Measurements from ENCODE around the gene NCBP1.
"Not testable (repeated sequence)": the region's sequence is repeated elsewhere in the genome, so short reads cannot be mapped to it uniquely, and the experiment has no call there.

Gene NCBP1, protein sequence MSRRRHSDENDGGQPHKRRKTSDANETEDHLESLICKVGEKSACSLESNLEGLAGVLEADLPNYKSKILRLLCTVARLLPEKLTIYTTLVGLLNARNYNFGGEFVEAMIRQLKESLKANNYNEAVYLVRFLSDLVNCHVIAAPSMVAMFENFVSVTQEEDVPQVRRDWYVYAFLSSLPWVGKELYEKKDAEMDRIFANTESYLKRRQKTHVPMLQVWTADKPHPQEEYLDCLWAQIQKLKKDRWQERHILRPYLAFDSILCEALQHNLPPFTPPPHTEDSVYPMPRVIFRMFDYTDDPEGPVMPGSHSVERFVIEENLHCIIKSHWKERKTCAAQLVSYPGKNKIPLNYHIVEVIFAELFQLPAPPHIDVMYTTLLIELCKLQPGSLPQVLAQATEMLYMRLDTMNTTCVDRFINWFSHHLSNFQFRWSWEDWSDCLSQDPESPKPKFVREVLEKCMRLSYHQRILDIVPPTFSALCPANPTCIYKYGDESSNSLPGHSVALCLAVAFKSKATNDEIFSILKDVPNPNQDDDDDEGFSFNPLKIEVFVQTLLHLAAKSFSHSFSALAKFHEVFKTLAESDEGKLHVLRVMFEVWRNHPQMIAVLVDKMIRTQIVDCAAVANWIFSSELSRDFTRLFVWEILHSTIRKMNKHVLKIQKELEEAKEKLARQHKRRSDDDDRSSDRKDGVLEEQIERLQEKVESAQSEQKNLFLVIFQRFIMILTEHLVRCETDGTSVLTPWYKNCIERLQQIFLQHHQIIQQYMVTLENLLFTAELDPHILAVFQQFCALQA

DNA sequence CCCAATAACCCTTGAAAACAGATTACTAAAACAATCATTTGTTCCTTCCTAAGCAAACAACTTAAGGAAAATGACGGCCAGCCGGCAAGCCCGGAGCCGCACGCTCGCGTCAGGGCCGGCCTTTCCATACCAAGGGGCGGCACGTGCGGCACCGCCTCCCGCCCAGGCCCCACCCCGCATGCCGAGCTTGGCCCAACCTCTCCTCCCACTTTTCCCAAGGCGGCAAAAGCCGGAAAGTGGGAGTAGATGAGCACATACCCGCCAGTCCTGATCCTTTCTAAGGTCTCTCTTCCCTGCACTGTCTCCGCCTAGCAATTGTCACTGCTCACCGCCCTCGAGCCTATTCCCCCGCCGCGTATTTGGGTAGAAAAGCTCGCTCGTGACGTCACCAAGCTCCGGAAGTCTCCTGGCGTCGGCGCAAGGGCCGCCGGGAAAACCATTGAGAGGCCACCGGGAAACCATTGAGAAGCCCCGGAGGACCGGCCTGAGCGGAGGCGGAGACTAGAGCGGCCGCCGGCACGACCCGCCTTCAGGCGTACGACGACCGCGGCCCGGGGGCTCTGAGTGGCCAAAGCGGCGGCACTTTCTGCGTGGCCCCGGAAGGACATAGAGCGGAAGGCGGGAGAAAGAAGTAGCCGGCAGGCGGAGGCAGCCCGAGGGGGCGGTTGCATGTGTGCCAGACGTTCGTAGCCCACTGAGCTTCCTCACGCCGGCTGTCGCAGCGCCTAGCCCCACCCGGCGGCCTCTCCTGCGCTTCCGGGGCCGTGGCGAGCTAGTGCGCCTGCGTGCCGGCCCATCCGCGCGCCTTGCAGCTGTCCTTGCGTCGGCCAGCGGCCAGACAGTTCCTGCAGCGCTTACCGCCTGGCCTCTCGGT, at the start of gene NCBP1, which contains the start of gene TSTD2:
Gene NCBP1 (plus strand): TSS at position 837 of the 874 bp plus-strand sequence. CDS start 61 bp downstream, outside the sequence.
Gene TSTD2 (minus strand): TSS at position 384 of the 874 bp plus-strand sequence. CDS start 5,806 bp downstream, outside the sequence.
- peak; percentile 97 for DNase-seq

DNA sequence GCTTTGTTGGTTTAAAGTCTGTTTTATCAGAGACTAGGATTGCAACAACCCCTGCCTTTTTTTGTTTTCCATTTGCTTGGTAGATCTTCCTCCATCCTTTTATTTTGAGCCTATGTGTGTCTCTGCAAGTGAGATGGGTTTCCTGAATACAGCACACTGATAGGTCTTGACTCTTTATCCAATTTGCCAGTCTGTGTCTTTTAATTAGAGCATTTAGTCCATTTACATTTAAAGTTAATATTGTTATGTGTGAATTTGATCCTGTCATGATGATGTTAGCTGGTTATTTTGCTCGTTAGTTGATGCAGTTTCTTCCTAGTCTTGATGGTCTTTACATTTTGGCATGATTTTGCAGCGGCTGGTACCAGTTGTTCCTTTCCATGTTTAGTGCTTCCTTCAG, 48.8 kb upstream of the NCBP1 start:
- not testable (repeated sequence) for DNase-seq

DNA sequence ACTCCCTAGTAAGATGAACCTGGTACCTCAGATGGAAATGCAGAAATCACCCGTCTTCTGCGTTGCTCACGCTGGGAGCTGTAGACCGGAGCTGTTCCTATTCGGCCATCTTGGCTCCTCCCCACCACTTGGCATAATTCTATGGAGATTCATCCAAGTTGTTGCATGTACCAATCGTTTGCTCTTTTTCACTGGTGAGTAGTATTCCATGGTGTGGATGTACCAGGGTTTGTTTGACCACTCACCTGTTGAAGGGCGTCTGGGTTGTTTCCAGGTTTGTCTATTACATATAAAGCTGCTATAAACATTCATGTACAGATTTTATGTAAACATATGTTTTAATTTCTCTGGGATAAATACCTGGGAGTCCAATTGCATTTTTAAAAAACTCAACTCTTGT, 46.7 kb upstream of the NCBP1 start:
- DNase-seq = not testable (repeated sequence)

DNA sequence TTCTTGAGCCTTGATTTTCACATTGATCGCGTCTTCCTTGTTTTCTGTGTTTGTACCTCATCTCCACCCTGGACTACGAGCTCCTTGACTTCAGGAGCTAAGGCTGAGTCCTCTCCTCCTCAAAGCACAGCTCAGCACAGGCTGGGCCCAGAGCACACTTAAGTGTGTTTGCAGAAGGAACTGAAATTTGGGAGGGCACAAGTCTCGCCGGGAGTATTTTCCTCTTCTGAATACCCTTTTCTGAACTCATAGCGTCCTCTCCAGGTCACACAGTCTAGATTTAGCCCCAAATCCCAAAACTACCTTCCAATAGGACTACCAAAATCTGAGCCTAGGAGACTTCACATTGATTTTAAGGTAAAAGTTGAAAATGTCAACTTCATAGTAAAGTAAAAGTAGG, 42.1 kb upstream of the NCBP1 start:
- DNase-seq = no peak

DNA sequence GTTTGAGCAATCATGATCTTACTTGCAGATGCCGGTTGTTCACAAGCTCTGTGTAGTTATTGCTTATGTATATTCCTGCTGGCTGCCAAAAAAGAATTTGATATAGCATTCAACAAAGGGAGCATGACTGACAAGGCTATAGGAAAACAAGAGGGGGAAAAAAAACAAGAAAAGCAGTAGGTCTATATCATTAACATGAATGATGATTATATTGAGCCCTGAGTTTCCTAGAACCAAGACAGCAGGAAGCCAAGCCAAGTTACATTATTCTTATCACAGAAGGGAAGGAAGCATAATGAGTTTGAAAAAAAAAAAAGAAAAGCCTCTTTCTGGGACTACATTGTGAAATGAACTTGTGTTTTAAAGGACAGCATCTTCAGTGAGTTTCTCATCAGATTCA, 41.5 kb upstream of the NCBP1 start:
- DNase-seq = no peak

DNA sequence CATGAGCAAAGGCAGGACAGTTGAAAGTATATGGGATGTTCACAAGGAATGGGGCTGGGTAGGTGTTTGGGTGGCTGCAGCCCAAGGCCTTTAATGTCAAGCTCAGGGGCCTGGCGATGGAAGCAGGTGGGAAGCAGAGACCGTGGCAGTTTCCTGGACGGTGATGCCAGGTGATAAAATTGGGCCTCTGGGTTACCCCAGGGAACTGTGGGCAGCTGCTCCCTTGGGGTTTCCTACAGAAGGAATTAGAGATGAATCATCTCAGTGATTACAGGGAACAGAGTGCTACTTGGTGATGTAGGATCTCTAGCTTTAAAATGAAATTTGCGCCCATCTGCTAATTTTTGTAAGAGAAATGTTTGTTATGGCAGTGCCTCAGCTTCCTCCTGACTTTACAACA, 39.7 kb upstream of the NCBP1 start:
- no peak for DNase-seq

DNA sequence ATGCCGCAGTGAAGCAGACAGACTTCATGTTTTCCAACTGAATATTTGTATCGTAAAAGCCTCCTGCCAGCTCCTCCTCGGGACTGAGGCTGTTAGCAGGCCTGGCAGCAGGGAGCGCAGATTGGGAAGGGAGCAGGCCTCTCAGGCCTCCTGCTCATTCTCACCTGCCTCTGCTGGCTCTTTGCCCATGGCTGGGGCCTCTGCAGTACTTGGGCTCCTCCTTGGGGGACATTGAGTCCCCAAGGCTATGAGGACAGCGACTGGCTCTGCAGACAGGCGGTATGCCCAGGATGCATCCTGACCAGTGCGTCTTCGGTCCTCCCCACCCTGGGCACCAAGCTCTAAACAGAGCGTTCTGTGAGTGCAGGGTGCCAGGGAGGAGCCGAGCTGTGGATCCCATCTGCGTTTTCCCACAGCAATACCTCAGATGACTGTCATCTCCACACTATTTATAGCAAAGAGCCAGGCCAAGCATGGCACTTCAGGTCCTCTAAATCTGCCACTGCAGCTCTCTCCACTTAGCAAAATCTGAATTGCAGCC, 39.2 kb upstream of the NCBP1 start:
- DNase-seq = peak; percentile 1

DNA sequence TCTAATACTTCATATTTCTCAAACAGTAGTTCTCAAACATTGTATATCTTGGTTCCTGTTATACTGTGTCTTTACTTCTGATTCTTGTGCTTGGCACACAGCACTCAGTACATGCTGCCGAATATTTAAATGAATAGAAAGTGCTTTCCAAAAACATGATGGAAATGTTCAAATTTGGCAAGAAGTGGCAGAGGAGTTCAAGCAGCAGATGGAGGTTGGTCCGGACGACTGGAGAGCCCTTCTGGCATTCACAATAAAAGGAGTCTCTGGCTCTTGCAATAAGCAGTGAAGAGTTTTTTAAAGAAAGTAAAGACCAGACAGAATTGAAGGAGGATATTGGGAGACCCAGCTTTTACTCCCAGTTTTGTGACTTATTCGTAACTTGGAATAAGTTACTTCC, 36.7 kb upstream of the NCBP1 start:
- no peak for DNase-seq

DNA sequence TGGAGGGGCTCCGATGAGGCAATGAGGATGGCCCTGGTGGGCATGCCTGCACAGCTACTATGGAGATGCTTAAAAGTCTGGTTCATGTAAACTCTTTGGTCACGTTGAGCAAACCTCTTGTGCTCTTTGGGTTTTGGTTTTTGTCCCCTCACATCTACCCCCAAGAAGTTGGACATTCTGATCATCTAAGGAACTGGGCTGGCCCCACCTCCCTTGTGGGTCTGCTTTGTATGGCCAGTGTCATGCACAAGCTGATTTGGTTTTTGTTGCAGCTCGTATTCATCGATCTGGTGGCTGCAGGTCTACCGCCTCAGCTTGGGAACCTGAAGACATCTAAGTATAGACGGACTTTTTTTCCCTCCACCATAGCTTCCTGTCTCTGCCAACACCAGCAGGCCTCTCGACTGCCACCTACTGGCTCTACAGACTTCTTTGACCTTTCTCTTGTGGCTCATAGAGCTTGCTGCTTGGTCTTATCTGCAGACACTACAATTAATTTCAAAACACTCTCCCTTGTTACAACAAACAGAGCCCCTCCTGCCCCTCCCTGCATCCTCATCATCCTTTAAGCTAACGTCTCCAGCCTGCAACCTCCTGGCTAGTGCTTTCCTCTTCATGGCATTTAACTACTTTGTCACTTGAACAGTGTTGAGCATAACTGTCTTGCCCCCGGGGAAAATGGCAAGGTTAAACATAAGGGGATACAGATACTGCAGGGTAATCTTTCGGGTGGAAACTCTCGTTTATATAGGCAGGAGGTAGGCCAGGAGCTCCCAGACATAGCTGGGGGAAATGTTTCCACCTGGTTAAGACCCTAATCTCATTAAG, 34.9 kb upstream of the NCBP1 start:
- DNase-seq = peak; percentile 37

DNA sequence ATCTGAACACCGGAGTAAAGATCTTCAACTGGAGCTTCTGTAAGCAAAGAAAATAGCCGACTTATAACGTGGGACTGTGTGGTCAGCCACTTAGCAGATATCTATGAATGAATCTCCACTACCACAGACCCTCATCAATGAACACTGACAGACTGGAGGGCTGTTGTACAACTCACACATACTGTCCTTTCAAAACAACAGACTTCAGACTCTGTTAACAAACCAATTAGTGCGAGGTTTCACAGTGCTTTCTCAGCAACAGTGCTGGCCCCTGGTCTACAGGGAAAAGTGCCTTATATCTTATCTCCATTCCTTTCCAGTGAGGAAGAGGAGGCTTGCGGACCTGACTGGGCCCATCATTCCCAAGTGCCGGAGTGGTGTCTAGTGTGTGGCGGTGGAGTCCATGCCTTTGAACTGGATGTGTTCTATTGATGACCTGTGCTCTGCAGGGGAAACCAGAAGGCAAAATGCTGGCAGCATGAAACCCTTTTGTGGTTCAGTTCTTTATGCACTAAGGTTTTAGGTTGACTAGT, 34.2 kb upstream of the NCBP1 start:
- DNase-seq = no peak

DNA sequence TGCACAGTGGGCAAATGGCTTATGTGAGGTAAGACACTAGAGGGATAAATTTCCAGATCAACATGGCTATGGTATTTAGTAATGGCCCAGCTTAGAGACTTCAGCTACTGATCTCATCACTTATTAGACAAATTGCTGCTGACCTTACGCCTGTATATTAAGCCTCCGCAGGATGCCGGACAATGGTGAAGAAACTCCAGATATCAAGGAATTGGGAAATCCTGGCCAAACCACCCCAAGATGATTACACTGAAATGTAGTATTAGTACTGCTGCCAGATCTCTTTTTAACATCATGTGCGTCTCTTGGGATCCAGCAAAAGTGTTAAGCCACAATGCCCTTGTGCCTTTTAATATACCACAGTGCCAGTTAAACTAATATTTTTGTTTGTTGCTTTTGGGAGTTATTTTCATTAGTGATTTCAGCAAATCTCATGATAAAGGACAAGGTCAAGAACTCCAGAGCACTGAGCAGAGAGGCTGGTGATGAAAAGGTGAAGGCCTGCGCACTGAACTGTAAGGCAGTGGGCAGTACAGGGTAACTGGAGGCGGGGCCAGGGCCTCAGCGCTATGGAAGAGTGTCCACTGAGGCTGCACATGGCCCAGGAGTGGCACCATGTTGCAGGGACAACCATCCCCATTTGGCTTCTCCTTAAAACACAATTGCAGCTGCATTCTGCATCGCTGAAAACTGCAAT, 32.9 kb upstream of the NCBP1 start:
- DNase-seq = no peak

DNA sequence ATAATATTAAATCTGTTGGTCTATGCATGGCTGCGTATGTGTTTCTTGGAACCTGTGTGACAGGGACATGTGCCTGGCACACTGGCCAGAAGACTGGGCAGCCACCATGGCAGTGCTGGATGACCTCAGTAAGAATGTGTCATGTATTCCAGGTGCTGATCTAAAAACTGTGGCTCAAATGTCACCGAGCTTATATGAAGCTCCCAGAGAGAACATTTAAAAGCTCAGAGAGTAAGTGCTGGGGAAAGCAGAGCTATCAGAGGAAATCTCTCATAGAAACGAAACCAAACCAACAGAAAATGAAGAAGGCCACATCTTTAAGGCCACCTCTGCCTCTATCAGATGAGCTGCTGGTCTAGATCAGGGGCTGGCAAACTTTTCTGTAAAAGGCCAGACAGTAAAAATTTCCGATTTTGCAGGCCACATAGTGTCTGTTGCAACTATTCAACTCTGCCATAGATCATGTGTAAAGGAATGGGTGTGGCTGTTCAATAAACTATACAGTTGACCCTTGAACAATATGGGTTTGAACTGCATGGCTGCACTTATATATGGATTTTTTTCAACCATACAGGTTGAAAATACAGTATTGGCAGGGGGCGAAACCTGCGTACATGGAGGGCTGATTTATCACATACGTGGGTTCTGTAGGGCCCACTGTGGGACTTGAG, 32.3 kb upstream of the NCBP1 start:
- DNase-seq = no peak

DNA sequence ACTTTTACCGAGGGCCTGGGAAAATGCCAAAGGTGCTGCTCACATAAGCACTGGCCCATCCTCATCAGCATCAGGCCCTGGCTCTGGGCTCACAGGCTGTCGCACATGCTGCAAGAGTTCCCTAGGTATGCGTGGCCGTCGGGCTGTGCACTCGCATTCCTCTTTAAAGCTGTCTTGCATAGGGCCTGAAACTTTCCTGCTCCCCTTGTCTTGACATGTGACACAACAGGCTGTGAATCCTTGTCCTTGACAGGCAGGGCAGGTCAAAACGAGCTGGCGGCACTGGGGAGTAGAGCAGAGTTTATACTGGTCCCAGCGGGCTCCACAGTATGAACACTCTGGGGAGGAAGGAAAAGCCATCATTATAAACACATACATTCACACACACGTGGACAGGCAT, 31.2 kb upstream of the NCBP1 start:
- DNase-seq = no peak

DNA sequence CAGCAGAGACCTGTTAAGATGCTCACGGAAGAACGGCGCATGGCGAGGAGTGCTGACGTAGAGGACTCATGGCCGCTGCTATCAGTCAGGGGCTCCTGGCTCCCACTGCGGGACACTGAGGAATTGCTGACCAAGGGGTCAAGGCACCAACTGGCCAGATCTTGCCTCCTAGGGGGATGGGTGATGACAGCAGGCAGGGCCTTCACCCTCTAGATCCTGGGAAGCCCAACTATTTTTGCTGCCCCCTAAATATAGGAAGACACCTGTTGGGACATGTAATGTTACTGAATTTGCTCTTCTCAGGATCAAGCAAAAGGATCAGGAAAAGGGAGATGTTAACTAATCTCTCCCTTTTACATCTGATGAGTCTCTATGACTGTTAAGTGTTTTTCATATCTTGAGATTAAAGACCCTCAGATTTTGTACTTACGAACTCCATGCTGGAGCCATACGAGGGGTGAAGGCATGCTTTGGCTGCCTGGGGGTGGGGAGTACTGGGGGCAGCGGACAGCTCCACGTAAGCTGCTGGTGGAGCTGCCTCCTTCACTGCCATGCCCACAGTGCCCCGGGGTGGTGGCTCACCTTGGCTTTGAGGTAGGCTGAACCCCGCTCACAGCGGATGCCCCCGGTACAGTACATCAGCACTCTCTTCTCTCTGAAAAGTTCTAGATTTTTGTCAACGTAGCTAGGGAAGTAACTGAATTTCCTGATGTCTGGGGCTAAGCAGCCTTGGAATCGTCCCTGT, 28.5 kb upstream of the NCBP1 start:
- DNase-seq = no peak

DNA sequence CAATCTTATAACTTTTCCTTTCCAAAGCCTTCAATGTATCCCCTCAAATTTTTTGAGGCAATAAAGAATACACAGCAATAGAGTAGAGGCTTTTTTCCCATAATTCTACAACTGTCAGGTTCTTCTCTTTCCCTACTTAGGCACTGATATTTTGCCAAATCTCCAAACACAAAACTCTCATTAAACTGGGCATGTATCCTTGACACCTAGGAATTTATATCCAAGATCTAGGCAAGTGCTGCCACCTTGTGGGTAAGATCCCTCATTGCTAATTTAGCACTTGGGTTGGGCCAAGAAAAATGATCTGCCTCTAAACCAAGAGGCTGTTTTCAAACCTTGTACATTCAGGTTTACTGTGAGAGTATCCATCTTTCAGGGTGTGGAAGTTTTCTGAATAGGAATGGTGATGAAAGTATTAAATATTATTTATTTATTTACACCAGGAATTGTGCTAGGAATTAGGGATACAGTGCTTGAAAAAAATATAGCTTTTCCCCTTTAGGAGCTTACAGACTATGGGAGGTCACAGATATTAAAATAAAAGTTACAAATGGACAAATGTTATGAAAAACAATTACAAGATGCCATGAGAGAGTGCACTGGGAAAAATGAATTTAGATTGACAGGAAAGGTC, 18.1 kb upstream of the NCBP1 start:
- DNase-seq = no peak

DNA sequence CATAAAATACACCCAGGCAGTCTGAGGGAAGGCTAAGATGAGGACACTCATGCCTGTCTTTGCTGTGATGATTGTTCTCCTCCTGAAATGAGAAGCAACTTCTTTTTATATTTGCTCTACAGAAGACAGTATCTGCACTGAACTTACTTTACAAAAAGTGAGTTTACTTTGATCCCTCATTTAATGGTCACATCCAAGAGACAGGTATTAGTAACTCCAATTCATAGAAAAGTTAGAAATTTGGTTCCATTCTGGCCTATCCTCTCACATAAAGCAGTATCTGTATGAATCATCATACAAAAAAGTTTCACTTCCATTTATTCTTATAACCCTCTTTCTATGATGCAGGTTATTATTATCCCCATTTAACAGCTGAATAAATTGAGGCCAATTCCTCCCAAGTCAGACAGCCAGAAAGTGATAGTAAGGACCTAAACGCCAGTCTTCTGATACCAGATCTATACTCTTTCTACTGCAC, 15.6 kb upstream of the NCBP1 start:
- no peak for DNase-seq

DNA sequence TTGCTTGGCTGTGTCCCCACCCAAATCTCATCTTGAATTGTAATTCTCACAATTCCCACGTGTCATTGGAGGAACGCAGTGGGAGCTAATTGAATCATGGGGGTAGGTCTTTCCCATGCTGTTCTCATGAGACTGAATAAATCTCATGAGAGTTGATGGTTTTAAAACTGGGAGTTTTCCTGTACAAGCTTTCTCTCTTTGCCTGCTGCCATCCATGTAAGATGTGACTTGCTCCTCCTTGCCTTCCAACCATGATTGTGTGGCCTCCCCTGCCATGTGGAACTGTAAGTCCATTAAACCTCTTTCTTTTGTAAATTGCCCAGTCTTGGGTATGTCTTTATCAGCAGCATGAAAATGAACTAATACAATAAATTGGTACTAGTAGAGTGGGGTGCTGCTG, 13.6 kb upstream of the NCBP1 start:
- DNase-seq = not testable (repeated sequence)

DNA sequence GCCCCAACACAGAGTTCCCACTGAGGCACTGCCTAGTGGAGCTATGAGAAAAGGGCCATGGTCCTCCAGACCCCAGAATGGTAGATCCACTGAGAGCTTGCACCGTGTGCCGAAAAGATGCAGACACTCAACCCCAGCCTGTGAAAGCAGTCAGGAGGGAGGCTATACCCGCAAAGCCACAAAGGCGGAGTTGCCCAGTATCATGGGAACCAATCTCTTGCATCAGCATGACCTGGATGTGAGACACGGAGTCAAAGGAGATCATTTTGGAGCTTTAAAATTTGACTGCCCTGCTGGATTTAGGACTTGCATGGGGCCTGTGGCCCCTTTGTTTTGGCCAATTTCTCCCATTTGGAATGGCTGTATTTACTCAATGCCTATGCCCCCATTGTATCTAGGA, 11.1 kb upstream of the NCBP1 start:
- DNase-seq = not testable (repeated sequence)

DNA sequence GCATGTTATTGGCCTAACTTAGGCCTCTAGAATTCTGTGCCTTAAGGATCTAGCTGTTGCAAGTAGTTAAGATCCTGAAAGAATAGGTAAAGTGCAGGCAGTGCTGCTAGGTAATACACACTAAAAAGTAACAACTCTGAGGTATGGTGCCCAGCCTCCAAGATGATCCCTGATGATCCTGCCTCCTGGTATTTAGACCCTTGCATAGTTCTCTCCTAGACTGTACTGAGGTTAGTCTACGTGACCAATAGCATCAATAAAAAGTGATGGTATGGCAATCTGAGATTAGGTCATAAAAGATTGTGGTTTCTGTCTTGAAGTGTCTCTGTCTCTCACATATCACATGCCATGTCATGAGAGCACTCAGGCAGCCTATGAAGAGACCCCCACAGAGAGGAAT, 9.7 kb upstream of the NCBP1 start:
- no peak for DNase-seq

Measured in NCI-H510A (cell line).